KMS-11 (cell line): Measurements from ENCODE around the gene PTPRN2.

Source experiments
- H2AFZ ChIP-seq: fragments of 200-600 bp; sonication (generic); 2 replicates; pipeline ENCODE4 v1.6.1; 2016; ENCODE audit warnings: antibody characterized with exemption, mixed run types, low read depth
- H3K27ac ChIP-seq: fragments of 200-600 bp; sonication (generic); 2 replicates; pipeline ENCODE4 v1.6.1; 2016; ENCODE audit warnings: mild to moderate bottlenecking, mixed run types
- H3K27me3 ChIP-seq: fragments of 200-600 bp; sonication (generic); 2 replicates; pipeline ENCODE4 v1.6.1; 2017; ENCODE audit warnings: mild to moderate bottlenecking, low read depth, mixed run types, moderate library complexity; ENCODE audit not compliant: insufficient read depth
- H3K36me3 ChIP-seq: fragments of 200-600 bp; sonication (generic); 2 replicates; pipeline ENCODE4 v1.6.1; 2017; ENCODE audit warnings: mild to moderate bottlenecking, mixed run types; ENCODE audit not compliant: insufficient read depth
- H3K4me1 ChIP-seq: fragments of 200-600 bp; sonication (generic); 2 replicates; pipeline ENCODE4 v1.6.1; 2016; ENCODE audit warnings: mild to moderate bottlenecking, low read depth, mixed run types; ENCODE audit not compliant: poor library complexity, severe bottlenecking
- H3K4me2 ChIP-seq: fragments of 200-600 bp; sonication (generic); 2 replicates; pipeline ENCODE4 v1.7.0; 2016; ENCODE audit warnings: mild to moderate bottlenecking, mixed run types
- H3K4me3 ChIP-seq: fragments of 200-600 bp; sonication (generic); IDR thresholded peaks from 2 replicates; pipeline ENCODE4 v1.6.1; 2017; ENCODE audit warnings: low read depth, low read length, mixed read lengths; ENCODE audit not compliant: insufficient read depth
- H3K79me2 ChIP-seq: fragments of 200-600 bp; sonication (generic); 2 replicates; pipeline ENCODE4 v1.6.1; 2016; ENCODE audit warnings: low read depth, mixed run types; ENCODE audit not compliant: insufficient read depth
- H3K9ac ChIP-seq: fragments of 200-600 bp; sonication (generic); 2 replicates; pipeline ENCODE4 v1.6.1; 2016; ENCODE audit warnings: mild to moderate bottlenecking, mixed run types
- H4K20me1 ChIP-seq: fragments of 200-600 bp; sonication (generic); 2 replicates; pipeline ENCODE4 v1.6.1; 2016; ENCODE audit warnings: mild to moderate bottlenecking, mixed run types; ENCODE audit not compliant: insufficient read depth
- TF ChIP-seq, protein P1 (sequence below): fragments of 200-600 bp; sonication (generic); conservative IDR thresholded peaks from 2 replicates; pipeline ENCODE4 v1.6.1; 2017; ENCODE audit warnings: low read depth, mild to moderate bottlenecking, antibody characterized with exemption, low read length, moderate library complexity, mixed read lengths

Gene PTPRN2

GRCh38 chr7:157908006-157908782, 679.4 kb downstream of the PTPRN2 start:
- TF ChIP-seq, protein P1, sequence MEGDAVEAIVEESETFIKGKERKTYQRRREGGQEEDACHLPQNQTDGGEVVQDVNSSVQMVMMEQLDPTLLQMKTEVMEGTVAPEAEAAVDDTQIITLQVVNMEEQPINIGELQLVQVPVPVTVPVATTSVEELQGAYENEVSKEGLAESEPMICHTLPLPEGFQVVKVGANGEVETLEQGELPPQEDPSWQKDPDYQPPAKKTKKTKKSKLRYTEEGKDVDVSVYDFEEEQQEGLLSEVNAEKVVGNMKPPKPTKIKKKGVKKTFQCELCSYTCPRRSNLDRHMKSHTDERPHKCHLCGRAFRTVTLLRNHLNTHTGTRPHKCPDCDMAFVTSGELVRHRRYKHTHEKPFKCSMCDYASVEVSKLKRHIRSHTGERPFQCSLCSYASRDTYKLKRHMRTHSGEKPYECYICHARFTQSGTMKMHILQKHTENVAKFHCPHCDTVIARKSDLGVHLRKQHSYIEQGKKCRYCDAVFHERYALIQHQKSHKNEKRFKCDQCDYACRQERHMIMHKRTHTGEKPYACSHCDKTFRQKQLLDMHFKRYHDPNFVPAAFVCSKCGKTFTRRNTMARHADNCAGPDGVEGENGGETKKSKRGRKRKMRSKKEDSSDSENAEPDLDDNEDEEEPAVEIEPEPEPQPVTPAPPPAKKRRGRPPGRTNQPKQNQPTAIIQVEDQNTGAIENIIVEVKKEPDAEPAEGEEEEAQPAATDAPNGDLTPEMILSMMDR = no peak
- H3K4me1 ChIP-seq = no peaks in the 10 kb centered on the region
- no peak overlapping the region for H3K4me3 ChIP-seq
- peaks cover 19% of the 10 kb centered on the region for H3K27me3 ChIP-seq
- H2AFZ ChIP-seq = no peak overlapping the region
- no peaks in the 10 kb centered on the region for H4K20me1 ChIP-seq
- no peak overlapping the region for H3K27ac ChIP-seq
- no peak overlapping the region for H3K4me2 ChIP-seq
- no peak overlapping the region for H3K9ac ChIP-seq
- no peaks in the 10 kb centered on the region for H3K36me3 ChIP-seq
- H3K79me2 ChIP-seq = no peaks in the 10 kb centered on the region

GRCh38 chr7:157907091-157907490, 680.5 kb downstream of the PTPRN2 start:
- Histone ChIP-seq H3K4me2 (no peak overlapping the region), H3K36me3 (no peaks in the 10 kb centered on the region), H3K27ac (no peak overlapping the region), H3K27me3 (peaks cover 24% of the 10 kb centered on the region), H4K20me1 (no peaks in the 10 kb centered on the region), H3K9ac (no peak overlapping the region), H2AFZ (no peak overlapping the region), H3K4me1 (no peaks in the 10 kb centered on the region), H3K4me3 (no peak overlapping the region), H3K79me2 (no peaks in the 10 kb centered on the region)
- TF ChIP-seq, protein P1 = no peak

DNA sequence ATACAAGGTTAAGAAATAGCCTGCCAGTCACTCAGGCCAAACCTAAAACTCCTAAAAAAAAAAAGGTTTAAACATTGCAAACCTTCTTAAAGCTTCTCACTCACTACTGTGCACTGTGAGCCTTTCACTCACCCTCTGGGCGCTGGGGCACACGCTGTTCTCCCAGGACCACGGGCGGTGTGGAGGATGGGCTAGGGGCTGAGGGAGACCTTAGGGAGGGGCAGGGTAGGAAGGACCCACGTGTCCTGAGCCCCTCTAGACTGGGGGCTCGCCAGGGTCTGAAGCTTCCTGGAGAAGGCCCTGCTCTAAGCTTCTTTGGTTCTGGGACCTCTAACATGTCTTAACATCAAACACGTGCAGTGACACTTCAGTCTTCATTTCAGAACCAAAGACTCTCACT, 681.0 kb downstream of the PTPRN2 start:
- Histone ChIP-seq H3K36me3 (no peaks in the 10 kb centered on the region), H3K4me2 (no peak overlapping the region), H4K20me1 (no peaks in the 10 kb centered on the region), H2AFZ (no peak overlapping the region), H3K4me1 (no peaks in the 10 kb centered on the region), H3K4me3 (no peak overlapping the region), H3K79me2 (no peaks in the 10 kb centered on the region), H3K9ac (no peak overlapping the region), H3K27ac (no peak overlapping the region), H3K27me3 (peaks cover 24% of the 10 kb centered on the region)
- TF ChIP-seq, protein P1 = no peak

GRCh38 chr7:157905651-157906461, 681.8 kb downstream of the PTPRN2 start:
- Histone ChIP-seq H3K27ac (no peak overlapping the region), H4K20me1 (no peaks in the 10 kb centered on the region)

More at GRCh38 chr7:157905651-157906461, 681.8 kb downstream of the PTPRN2 start:
- Histone ChIP-seq H2AFZ (no peak overlapping the region), H3K4me3 (no peak overlapping the region), H3K36me3 (no peaks in the 10 kb centered on the region), H3K9ac (no peak overlapping the region), H3K4me1 (no peaks in the 10 kb centered on the region), H3K79me2 (no peaks in the 10 kb centered on the region), H3K27me3 (peaks cover 24% of the 10 kb centered on the region), H3K4me2 (no peak overlapping the region)
- TF ChIP-seq, protein P1 = no peak
